ENCODE data around the gene C14orf119. TPM values are rescaled to one million over a fixed set of nuclear protein-coding genes. Genes with fewer than 3 reads are reported as not detected.

The C14orf119 gene
- total and polyA plus RNA-seq, 9 of the 15 experiments (the other 6 are each of a cell fraction or from before 2014, with no cell fraction given) = 36.7 to 251 (median 51.8) TPM

- H3K27me3 ChIP-seq (ENCODE audit: control insufficient read depth in 2 of 2, insufficient read depth in 2 of 2, low read length in 2 of 2) = peaks cover 0 to 10% of the 10 kb centered on the region in 2 experiments; a peak in 3 of 5 replicates
- no peak overlapping the region for H3K4me3 ChIP-seq
- no peaks in the 10 kb centered on the region for H3K9me3 ChIP-seq (replicated peaks; ENCODE audit: control insufficient read depth, insufficient read depth, low read depth, low read length)
- ChIA-PET CTCF (ENCODE audit: low intra/inter-chr PET ratio) (no interaction called here), POLR2A (interaction anchor here (0.6 to 0.8 kb wide), 3 partner anchors 19 to 232 kb away, joined by 3 read pairs; no protein-coding TSS in a partner anchor)
- H3K9ac ChIP-seq (ENCODE audit: insufficient read depth in 1 of 2, low read depth in 2 of 2, low read length in 2 of 2) = 0 out of 4 replicates have a peak overlapping the region, but pooled peaks of 1 of the 2 experiments have one; percentile 8
- intact Hi-C loops (cut with micrococcal nuclease) = no loop called here
- WGBS (ENCODE audit: insufficient coverage, low coverage, missing lambda C conversion rate) = 79% methylated on average over 25 of the region's 32 CpGs
- peaks cover 3% of the 10 kb centered on the region; the same call in 1 of the 2 replicates for H4K20me1 ChIP-seq (replicated peaks; ENCODE audit: control insufficient read depth, insufficient read depth, low read length)
- no peak for TF ChIP-seq PHF21A (IDR thresholded peaks at IDR 0.05; ENCODE audit: borderline replicate concordance, low read depth)
- no peak for TF ChIP-seq HDAC8 (tag; IDR thresholded peaks at IDR 0.05)
- TF ChIP-seq ZNF239 (CRISPR knock-in tag; IDR thresholded peaks at IDR 0.05) = no peak
- no peak for TF ChIP-seq TRIM24 (IDR thresholded peaks at IDR 0.05)
- TF ChIP-seq RAD51 (IDR thresholded peaks at IDR 0.05; ENCODE audit: borderline replicate concordance, low read depth) = no peak
- TF ChIP-seq KLF16 (IDR thresholded peaks at IDR 0.05) = no peak
- TF ChIP-seq ZBTB33 (CRISPR knock-in tag; IDR thresholded peaks at IDR 0.05) = peak; percentile 83
- no peaks in the 10 kb centered on the region for H3K79me2 ChIP-seq (ENCODE audit: control insufficient read depth, insufficient read depth, low read length)
- no peak for ATAC-seq
- no peak overlapping the region for H2AFZ ChIP-seq (ENCODE audit: low read depth, low read length)
- no peak overlapping the region for H3K27ac ChIP-seq (ENCODE audit: extremely low read depth, low read depth, low read length)
- FAIRE-seq = no peak
- DNase-seq (ENCODE audit: extremely low read depth in 1 of 4, low spot score in 3 of 4) = no peak
- no peaks in the 10 kb centered on the region for H3K9me1 ChIP-seq (ENCODE audit: control insufficient read depth, insufficient read depth, low read length)
- H3K4me2 ChIP-seq (ENCODE audit: insufficient read depth, low read length) = no peak overlapping the region
- peaks cover 46 to 59% of the 10 kb centered on the region in 2 experiments for H3K4me1 ChIP-seq (replicated peaks in 1 of 2; ENCODE audit: control insufficient read depth in 2 of 2, insufficient read depth in 2 of 2, low read length in 2 of 2)
- no TSS peak for BruUV-seq (replicated peaks)
- H3K36me3 ChIP-seq (ENCODE audit: control insufficient read depth, insufficient read depth, low read length) = no peaks in the 10 kb centered on the region
- in situ Hi-C loops (cut with MboI) = no loop called here
Observed at GRCh38 chr14:23117371-23118020, 22.2 kb downstream of the C14orf119 start.

Measured in K562 (cell line).